GM23338 (cell line): ENCODE results near the gene GNPTAB. TPM values are rescaled to one million over a fixed set of nuclear protein-coding genes. Genes with fewer than 3 reads are reported as not detected.

ENCODE experiments used
- ATAC-seq: fragments of 200-7000 bp; cut with Tn5 transposase; 3 replicates; pipeline ENCODE4 v1.9.1; 2020
- DNase-seq: peaks from one replicate; pipeline ENCODE4 v3.0.0-alpha.2; 2015; ENCODE audit warnings: low spot score
- H2AFZ ChIP-seq: fragments of 200-600 bp; sonication (generic); 2 replicates; pipeline ENCODE4 v1.8.0; 2016; ENCODE audit warnings: antibody characterized with exemption, mild to moderate bottlenecking, moderate library complexity
- H3F3A ChIP-seq: fragments of 200-600 bp; sonication (generic); replicated peaks from 2 replicates; pipeline ENCODE4 v1.8.0; 2017; ENCODE audit warnings: antibody characterized with exemption, mixed run types, low read depth
- H3K27ac ChIP-seq: fragments of 200-600 bp; sonication (generic); 2 replicates; pipeline ENCODE4 v1.6.1; 2016; ENCODE audit warnings: low read depth
- H3K27me3 ChIP-seq: fragments of 200-600 bp; sonication (generic); 2 replicates; pipeline ENCODE4 v1.8.0; 2016; ENCODE audit warnings: mild to moderate bottlenecking, mixed run types, moderate library complexity; ENCODE audit not compliant: insufficient read depth
- H3K36me3 ChIP-seq: fragments of 200-600 bp; sonication (generic); 2 replicates; pipeline ENCODE4 v1.8.0; 2016; ENCODE audit warnings: mild to moderate bottlenecking; ENCODE audit not compliant: insufficient read depth
- H3K4me1 ChIP-seq: fragments of 200-600 bp; sonication (generic); 2 replicates; pipeline ENCODE4 v1.8.0; 2016; ENCODE audit warnings: mild to moderate bottlenecking, moderate library complexity; ENCODE audit not compliant: insufficient read depth
- H3K4me2 ChIP-seq: fragments of 200-600 bp; sonication (generic); 2 replicates; pipeline ENCODE4 v1.7.1; 2017; ENCODE audit warnings: mixed run types
- H3K4me3 ChIP-seq: fragments of 200-600 bp; sonication (generic); 2 replicates; pipeline ENCODE4 v1.6.1; 2016; ENCODE audit warnings: mixed run types
- H3K79me2 ChIP-seq: fragments of 200-600 bp; sonication (generic); replicated peaks from 2 replicates; pipeline ENCODE4 v1.8.0; 2017; ENCODE audit warnings: mild to moderate bottlenecking; ENCODE audit not compliant: insufficient read depth
- H3K9me2 ChIP-seq: fragments of 200-600 bp; sonication (generic); 2 replicates; pipeline ENCODE4 v1.8.0; 2017; ENCODE audit not compliant: insufficient read depth
- H4K20me1 ChIP-seq: fragments of 200-600 bp; sonication (generic); replicated peaks from 2 replicates; pipeline ENCODE4 v1.8.0; 2017; ENCODE audit warnings: mild to moderate bottlenecking; ENCODE audit not compliant: insufficient read depth
- H3K27ac Mint-ChIP-seq: 2 replicates; pipeline ENCODE4 v1.8.0; 2020; ENCODE audit warnings: inconsistent platforms, mild to moderate bottlenecking, moderate library complexity, mixed read lengths
- H3K27me3 Mint-ChIP-seq: 3 replicates; pipeline ENCODE4 v1.8.0; 2022; ENCODE audit warnings: low read depth, mild to moderate bottlenecking, moderate library complexity, mixed read lengths, inconsistent platforms; ENCODE audit not compliant: insufficient read depth, poor library complexity
- H3K36me3 Mint-ChIP-seq: 3 replicates; pipeline ENCODE4 v1.8.0; 2021; ENCODE audit warnings: low read depth, mild to moderate bottlenecking, inconsistent platforms, moderate library complexity, mixed read lengths
- H3K4me1 Mint-ChIP-seq: 3 replicates; pipeline ENCODE4 v1.8.0; 2020; ENCODE audit warnings: mild to moderate bottlenecking, inconsistent platforms, mixed read lengths
- H3K4me3 Mint-ChIP-seq: 3 replicates; pipeline ENCODE4 v1.8.0; 2021; ENCODE audit warnings: moderate library complexity, mild to moderate bottlenecking, inconsistent platforms, mixed read lengths
- H3K9me3 Mint-ChIP-seq: 3 replicates; pipeline ENCODE4 v1.8.0; 2020; ENCODE audit warnings: moderate library complexity, mild to moderate bottlenecking, inconsistent platforms, mixed read lengths
- EZH2phosphoT487 ChIP-seq: fragments of 200-600 bp; sonication (generic); IDR thresholded peaks from one replicate; pipeline ENCODE4 v1.8.1; 2018; ENCODE audit warnings: antibody characterized with exemption; ENCODE audit not compliant: unreplicated experiment
- JUNB ChIP-seq: IDR thresholded peaks from one replicate; pipeline ENCODE4 v1.6.1; 2016; ENCODE audit warnings: antibody characterized with exemption; ENCODE audit not compliant: unreplicated experiment
- NANOG ChIP-seq: IDR thresholded peaks from 2 replicates; pipeline ENCODE4 v1.6.1; 2016; ENCODE audit warnings: antibody characterized with exemption, borderline replicate concordance
- REST ChIP-seq: IDR thresholded peaks from one replicate; pipeline ENCODE4 v1.6.1; 2018; ENCODE audit warnings: antibody characterized with exemption; ENCODE audit not compliant: unreplicated experiment
- ZNF114 ChIP-seq: fragments of 250-450 bp; sonication (Bioruptor Pico); IDR thresholded peaks from 2 replicates; pipeline ENCODE4 v1.5.0; 2020; ENCODE audit warnings: mild to moderate bottlenecking, moderate library complexity
- ZNF331 ChIP-seq: fragments of 250-450 bp; sonication (Bioruptor Pico); IDR thresholded peaks from 2 replicates; pipeline ENCODE4 v1.5.0; 2020; ENCODE audit warnings: low read depth, mild to moderate bottlenecking, moderate library complexity
- polyA plus RNA-seq: library from polyadenylated mRNA; unstranded; fragments of >200 nt; fragmentation: Nextera tagmentation; extraction: Ambion mirVana; gene quantifications from 2 replicates; pipeline ENCODE4 v1.2.1, GENCODE V29; 2016
- total RNA-seq: library from RNA; depleted of rRNA; stranded (reverse); fragments of >200 nt; shearing (Covaris generic); gene quantifications from 2 replicates; pipeline ENCODE4 v1.2.3, GENCODE V29; 2014

Gene GNPTAB
- total and polyA plus RNA-seq, 2 experiments from 2014 or later = 23.6 to 58.3 TPM

DNA sequence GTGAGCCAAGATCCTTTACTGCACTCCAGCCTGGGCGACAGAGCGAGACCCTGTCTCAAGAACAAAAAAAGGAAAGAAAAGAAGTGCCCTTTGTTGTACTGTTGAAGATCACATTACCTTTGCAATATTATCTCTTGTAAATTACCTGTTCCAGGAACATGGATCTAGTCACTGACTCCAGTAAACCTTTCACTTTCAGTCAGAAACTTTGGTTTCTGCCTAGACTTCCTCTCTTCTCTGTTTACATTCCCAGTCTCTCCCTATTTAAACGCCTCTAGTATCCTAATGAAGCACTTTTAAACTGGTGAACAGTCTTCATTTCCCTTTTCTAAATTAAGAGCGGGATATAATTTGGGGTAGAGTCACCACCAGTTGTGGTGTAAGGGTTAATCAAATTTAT lies 120.5 kb downstream of the GNPTAB start:
- no peak for ATAC-seq
- peaks cover 3% of the 10 kb centered on the region; the same call in 1 of the 3 replicates for H3K4me1 Mint-ChIP-seq

GRCh38 chr12:101707131-101707782 lies 123.5 kb downstream of the GNPTAB start:
- no peaks in the 10 kb centered on the region for H3K36me3 ChIP-seq
- no peaks in the 10 kb centered on the region for H3K27me3 ChIP-seq
- no peak overlapping the region; the same call in 1 of the 2 replicates for H3K27ac Mint-ChIP-seq
- ATAC-seq (no peak), DNase-seq (no peak)
- no peaks in the 10 kb centered on the region for H3K9me2 ChIP-seq
- no peak overlapping the region for H2AFZ ChIP-seq
- TF ChIP-seq EZH2phosphoT487 = no peak
- no peak for TF ChIP-seq ZNF114 (CRISPR knock-in tag)
- no peak for TF ChIP-seq JUNB
- no peak for TF ChIP-seq REST
- no peak for TF ChIP-seq ZNF331 (CRISPR knock-in tag)
- no peak for TF ChIP-seq NANOG
- no peaks in the 10 kb centered on the region for H3K9me3 Mint-ChIP-seq
- no peak overlapping the region for H3K4me3 ChIP-seq
- peaks cover 4% of the 10 kb centered on the region; the same call in 2 of the 3 replicates for H3K4me1 Mint-ChIP-seq
- H4K20me1 ChIP-seq = 0 out of 2 replicates have a peak, but pooled peaks cover 4% of the 10 kb centered on the region
- no peaks in the 10 kb centered on the region; the same call in 2 of the 3 replicates for H3K36me3 Mint-ChIP-seq
- H3K27me3 Mint-ChIP-seq = no peaks in the 10 kb centered on the region
- H3K4me2 ChIP-seq = no peak overlapping the region
- no peaks in the 10 kb centered on the region for H3F3A ChIP-seq
- H3K4me1 ChIP-seq = peaks cover 3% of the 10 kb centered on the region; the same call in 1 of the 2 replicates
- H3K4me3 Mint-ChIP-seq = no peak overlapping the region
- peaks cover 21% of the 10 kb centered on the region for H3K79me2 ChIP-seq
- H3K27ac ChIP-seq = no peak overlapping the region

More for the DNA sequence above, 120.5 kb downstream of the GNPTAB start:
- Mint-ChIP-seq H3K9me3 (no peaks in the 10 kb centered on the region), H3K4me3 (no peak overlapping the region), H3K27me3 (no peaks in the 10 kb centered on the region), H3K27ac (no peak overlapping the region), H3K36me3 (no peaks in the 10 kb centered on the region; the same call in 2 of the 3 replicates)
- Histone ChIP-seq H3K36me3 (no peaks in the 10 kb centered on the region), H3K27ac (no peak overlapping the region), H3F3A (no peaks in the 10 kb centered on the region), H3K4me2 (no peak overlapping the region), H2AFZ (no peak overlapping the region), H4K20me1 (no peaks in the 10 kb centered on the region), H3K9me2 (no peaks in the 10 kb centered on the region), H3K79me2 (peaks cover 12% of the 10 kb centered on the region; the same call in 1 of the 2 replicates), H3K27me3 (no peaks in the 10 kb centered on the region), H3K4me3 (no peak overlapping the region), H3K4me1 (no peaks in the 10 kb centered on the region; the same call in 1 of the 2 replicates)
- no peak for DNase-seq
- no peak for TF ChIP-seq JUNB
